ENCODE results near the gene PINK1. TPM values are rescaled to one million over a fixed set of nuclear protein-coding genes. Genes with fewer than 3 reads are reported as not detected.

PINK1 gene
- total RNA-seq, 1 donor from 2014 or later: 37.0 TPM

GRCh38 chr1:20682571-20683236 is 49.4 kb downstream of the PINK1 start:
- Mint-ChIP-seq H3K36me3 (no peaks in the 10 kb centered on the region), H3K4me1 (ENCODE audit: unreplicated experiment) (no peaks in the 10 kb centered on the region), H3K27me3 (peaks cover 2% of the 10 kb centered on the region), H3K9me3 (no peaks in the 10 kb centered on the region), H3K27ac (no peak overlapping the region), H3K4me3 (no peak overlapping the region)
- TF ChIP-seq CTCF (conservative IDR thresholded peaks at IDR 0.05): no peak
- no peak for DNase-seq (ENCODE audit: extremely low spot score, unreplicated experiment)

- H3K36me3 Mint-ChIP-seq: no peaks in the 10 kb centered on the region
- no peak for DNase-seq (ENCODE audit: extremely low spot score, unreplicated experiment)
- no peak for TF ChIP-seq CTCF (conservative IDR thresholded peaks at IDR 0.05)
- H3K27me3 Mint-ChIP-seq: no peaks in the 10 kb centered on the region
- no peaks in the 10 kb centered on the region for H3K9me3 Mint-ChIP-seq
- H3K4me3 Mint-ChIP-seq: no peak overlapping the region
- H3K27ac Mint-ChIP-seq: no peak overlapping the region
- no peaks in the 10 kb centered on the region for H3K4me1 Mint-ChIP-seq (ENCODE audit: unreplicated experiment)
Measured at GRCh38 chr1:20683614-20684013, 50.4 kb downstream of the PINK1 start.

GRCh38 chr1:20684050-20684620 is 50.9 kb downstream of the PINK1 start:
- no peaks in the 10 kb centered on the region for H3K27me3 Mint-ChIP-seq
- no peaks in the 10 kb centered on the region for H3K36me3 Mint-ChIP-seq
- H3K4me1 Mint-ChIP-seq (ENCODE audit: unreplicated experiment): no peaks in the 10 kb centered on the region
- no peak overlapping the region for H3K4me3 Mint-ChIP-seq
- DNase-seq (ENCODE audit: extremely low spot score, unreplicated experiment): no peak
- no peak for TF ChIP-seq CTCF (conservative IDR thresholded peaks at IDR 0.05)
- no peaks in the 10 kb centered on the region for H3K9me3 Mint-ChIP-seq
- H3K27ac Mint-ChIP-seq: no peak overlapping the region

GRCh38 chr1:20684651-20685050 is 51.4 kb downstream of the PINK1 start:
- Mint-ChIP-seq H3K27ac (no peak overlapping the region), H3K4me1 (ENCODE audit: unreplicated experiment) (no peaks in the 10 kb centered on the region), H3K9me3 (no peaks in the 10 kb centered on the region), H3K36me3 (no peaks in the 10 kb centered on the region), H3K4me3 (no peak overlapping the region), H3K27me3 (no peaks in the 10 kb centered on the region)
- TF ChIP-seq CTCF (conservative IDR thresholded peaks at IDR 0.05): no peak
- no peak for DNase-seq (ENCODE audit: extremely low spot score, unreplicated experiment)

- Mint-ChIP-seq H3K4me1 (ENCODE audit: unreplicated experiment) (no peaks in the 10 kb centered on the region), H3K36me3 (no peaks in the 10 kb centered on the region), H3K4me3 (no peak overlapping the region), H3K9me3 (no peaks in the 10 kb centered on the region), H3K27me3 (no peaks in the 10 kb centered on the region), H3K27ac (no peak overlapping the region)
- no peak for TF ChIP-seq CTCF (conservative IDR thresholded peaks at IDR 0.05)
- DNase-seq (ENCODE audit: extremely low spot score, unreplicated experiment): no peak
Measured at GRCh38 chr1:20685099-20685662, 51.9 kb downstream of the PINK1 start.
